K562 (cell line): ENCODE results near the gene DDX23. TPM values are rescaled to one million over a fixed set of nuclear protein-coding genes. Genes with fewer than 3 reads are reported as not detected.

Experiments
- ATAC-seq: fragments of 200-7000 bp; cut with Tn5 transposase; 3 replicates; pipeline ENCODE4 v1.9.1; 2020; ENCODE audit warnings: moderate library complexity
- BruUV-seq: library from RNA; stranded (reverse); fragments of 400-500 nt; replicated peaks from 2 replicates; lab custom pipeline; 2021; lab: Mats Ljungman, UMichigan
- CTCF ChIA-PET: fragments of 300-600 bp; formaldehyde crosslinking; extraction: SDS; loops from one replicate; lab custom pipeline; 2021; ENCODE audit warnings: low intra/inter-chr PET ratio; lab: Yijun Ruan, JAX
- POLR2A ChIA-PET: fragments of 300-600, 350-650 bp; sonication (Branson Sonifier 250); formaldehyde crosslinking; extraction: SDS; loops from one replicate; lab custom pipeline; 2021; ENCODE audit warnings: antibody characterized with exemption, inconsistent platforms; lab: Yijun Ruan, JAX
- DNase-seq, 4 experiments: peaks; one replicate each; pipeline versions ENCODE4 v3.0.0 to v3.0.0-alpha.2; 2011 to 2018; ENCODE audit warnings: low spot score in 3 of 4, mixed read lengths in 3 of 4; ENCODE audit errors: extremely low read depth in 1 of 4
- FAIRE-seq: peaks from 2 replicates; lab custom pipeline; 2011; peaks lifted over from hg19 to GRCh38; lab: Jason Lieb, UNC
- H2AFZ ChIP-seq: 2 replicates; pipeline ENCODE4 v1.6.0; 2011; ENCODE audit warnings: low read depth, low read length, control low read depth, inconsistent platforms
- H3K27ac ChIP-seq: fragments of 200-600 bp; 3 replicates; pipeline ENCODE4 v1.8.0; 2011; ENCODE audit warnings: low read depth, mild to moderate bottlenecking, control low read depth, inconsistent platforms, low read length, moderate library complexity, mixed read lengths; ENCODE audit errors: extremely low read depth
- H3K27me3 ChIP-seq, 2 experiments: fragments of 300-600 bp in 1 of 2; 2 replicates in 1 of 2; 3 replicates in 1 of 2; pipeline versions ENCODE4 v1.6.0 to v1.8.0; 2011; ENCODE audit warnings: inconsistent platforms in 2 of 2, low read length in 2 of 2, mild to moderate bottlenecking in 1 of 2, mixed read lengths in 1 of 2, moderate library complexity in 1 of 2; ENCODE audit not compliant: control insufficient read depth in 2 of 2, insufficient read depth in 2 of 2
- H3K36me3 ChIP-seq: fragments of 300-600 bp; 3 replicates; pipeline ENCODE4 v1.8.0; 2011; ENCODE audit warnings: mild to moderate bottlenecking, low read length, inconsistent platforms; ENCODE audit not compliant: control insufficient read depth, insufficient read depth
- H3K4me1 ChIP-seq, 2 experiments: fragments of 200-600 bp in 1 of 2; replicated peaks in 1 of 2; 2 replicates in 1 of 2; 3 replicates in 1 of 2; pipeline versions ENCODE4 v1.5.1 to v1.8.0; 2011; ENCODE audit warnings: inconsistent platforms in 2 of 2, low read length in 2 of 2, mild to moderate bottlenecking in 1 of 2, mixed read lengths in 1 of 2, moderate library complexity in 1 of 2; ENCODE audit not compliant: control insufficient read depth in 2 of 2, insufficient read depth in 2 of 2
- H3K4me2 ChIP-seq: 2 replicates; pipeline ENCODE4 v1.6.1; 2011; ENCODE audit warnings: low read length, control low read depth, inconsistent platforms, mixed read lengths; ENCODE audit not compliant: insufficient read depth
- H3K4me3 ChIP-seq: fragments of 200-600 bp; sonication (generic), shearing (Covaris generic); 2 replicates; pipeline ENCODE4 v1.5.1; 2016; ENCODE audit warnings: control low read depth, inconsistent platforms
- H3K79me2 ChIP-seq: fragments of 200-600 bp; 3 replicates; pipeline ENCODE4 v1.8.0; 2011; ENCODE audit warnings: low read length, inconsistent platforms; ENCODE audit not compliant: control insufficient read depth, insufficient read depth
- H3K9ac ChIP-seq, 2 experiments: 2 replicates each; pipeline versions ENCODE4 v1.6.0 to v1.6.1; 2011; ENCODE audit warnings: low read depth in 2 of 2, low read length in 2 of 2, control low read depth in 1 of 2, inconsistent platforms in 1 of 2, mild to moderate bottlenecking in 1 of 2, mixed read lengths in 1 of 2; ENCODE audit not compliant: insufficient read depth in 1 of 2
- H3K9me1 ChIP-seq: one replicate; pipeline ENCODE4 v1.6.0; 2011; ENCODE audit warnings: inconsistent platforms, mild to moderate bottlenecking, low read length, moderate library complexity; ENCODE audit not compliant: control insufficient read depth, insufficient read depth
- H3K9me3 ChIP-seq: replicated peaks from 2 replicates; pipeline ENCODE4 v1.5.1; 2011; ENCODE audit warnings: low read depth, low read length, inconsistent platforms; ENCODE audit not compliant: control insufficient read depth, insufficient read depth
- H4K20me1 ChIP-seq: replicated peaks from 2 replicates; pipeline ENCODE4 v1.6.1; 2011; ENCODE audit warnings: low read length, inconsistent platforms, mixed read lengths; ENCODE audit not compliant: control insufficient read depth, insufficient read depth
- CBFA2T2 ChIP-seq: fragments of 450-650 bp; conservative IDR thresholded peaks from 2 replicates; pipeline ENCODE4 v1.6.1; 2017; ENCODE audit warnings: mild to moderate bottlenecking
- RAD51 ChIP-seq: fragments of 450-650 bp; IDR thresholded peaks from 2 replicates; pipeline ENCODE4 v1.7.1; 2016; ENCODE audit warnings: low read depth, mild to moderate bottlenecking, borderline replicate concordance
- WGBS: fragments of 100-300 bp; shearing (Covaris generic); methylation state at CpG from one replicate; pipeline ENCODE4 v1.1.6; 2016; ENCODE audit warnings: low coverage, mixed read lengths; ENCODE audit not compliant: insufficient coverage; ENCODE audit errors: missing lambda C conversion rate; 5-methylcytosine and 5-hydroxymethylcytosine counted together
- in situ Hi-C: fragments of 300-500 bp; cut with MboI; formaldehyde crosslinking; loops from 4 replicates; pipeline ENCODE4 v1.15.0; 2018; ENCODE audit warnings: inconsistent platforms, mixed read lengths
- intact Hi-C: fragments of 100-400 bp; cut with micrococcal nuclease; formaldehyde crosslinking; loops from 2 replicates; pipeline ENCODE4 v1.14.2; 2022
- polyA plus RNA-seq, 8 experiments: library from polyadenylated mRNA; depleted of rRNA in 4 of 8; stranded (reverse) in 5 of 8; unstranded in 3 of 8; fragments of >200 nt; fragmentation: Nextera tagmentation in 2 of 8; fragmentation: Illumina TruSeq in 1 of 8; extraction: Ambion mirVana in 2 of 8; extraction: Trizol in 1 of 8; gene quantifications; 2 replicates each; pipeline versions ENCODE4 v1.2.1 to v1.2.3, GENCODE V29; 2011 to 2014; ENCODE audit warnings: inconsistent platforms in 1 of 8, missing spikeins in 1 of 8
- total RNA-seq, 7 experiments: library from RNA; depleted of rRNA in 6 of 7; stranded (reverse); fragments of >200 nt in 6 of 7; fragmentation: Illumina TruSeq in 2 of 7; extraction: Trizol in 2 of 7; gene quantifications; 2 replicates each; pipeline versions ENCODE4 v1.2.1 to v1.2.3, GENCODE V29; 2011 to 2021; ENCODE audit warnings: low replicate concordance in 1 of 7
- TF ChIP-seq, protein P1 (sequence below): sonication (generic); formaldehyde crosslinking; IDR thresholded peaks from 2 replicates; pipeline ENCODE4 v1.5.0; 2020; ENCODE audit warnings: missing genetic modification reagents
- TF ChIP-seq, protein P2 (sequence below): fragments of 450-650 bp; formaldehyde crosslinking; IDR thresholded peaks from 2 replicates; pipeline ENCODE4 v1.4.0; 2020; ENCODE audit warnings: mild to moderate bottlenecking, mixed read lengths
- TF ChIP-seq, protein P3 (sequence below), 2 experiments: fragments of 200-800 bp in 1 of 2; sonication (Bioruptor generic) in 1 of 2; sonication (generic) in 1 of 2; formaldehyde crosslinking in 1 of 2; IDR thresholded peaks in 1 of 2; conservative IDR thresholded peaks in 1 of 2; 2 replicates each; pipeline versions ENCODE4 v1.5.0 to v1.6.1; 2016 to 2020; ENCODE audit warnings: missing compliant biosample characterization in 1 of 2, missing genetic modification characterization in 1 of 2, missing genetic modification reagents in 1 of 2

The DDX23 gene
- total and polyA plus RNA-seq, 9 of the 15 experiments (the other 6 are each of a cell fraction or from before 2014, with no cell fraction given) = 32.4 to 138 (median 104) TPM

GRCh38 chr12:48899651-48900050 is 47.7 kb upstream of the DDX23 start:
- in situ Hi-C loops (no loop called here), intact Hi-C loops (no loop called here)
- Histone ChIP-seq H2AFZ (no peak overlapping the region), H3K27me3 (peaks cover 2 to 24% of the 10 kb centered on the region in 2 experiments; a peak in 3 of 5 replicates), H4K20me1 (no peaks in the 10 kb centered on the region), H3K9ac (no peak overlapping the region), H3K27ac (no peak overlapping the region), H3K79me2 (no peaks in the 10 kb centered on the region), H3K4me1 (no peaks in the 10 kb centered on the region; a peak in 1 of 5 replicates), H3K9me1 (no peaks in the 10 kb centered on the region), H3K4me2 (no peak overlapping the region), H3K36me3 (no peaks in the 10 kb centered on the region), H3K9me3 (no peaks in the 10 kb centered on the region), H3K4me3 (no peak overlapping the region)
- WGBS = 0% methylated on average over 2 of the region's 2 CpGs
- no peak for FAIRE-seq
- TF ChIP-seq, protein P1, sequence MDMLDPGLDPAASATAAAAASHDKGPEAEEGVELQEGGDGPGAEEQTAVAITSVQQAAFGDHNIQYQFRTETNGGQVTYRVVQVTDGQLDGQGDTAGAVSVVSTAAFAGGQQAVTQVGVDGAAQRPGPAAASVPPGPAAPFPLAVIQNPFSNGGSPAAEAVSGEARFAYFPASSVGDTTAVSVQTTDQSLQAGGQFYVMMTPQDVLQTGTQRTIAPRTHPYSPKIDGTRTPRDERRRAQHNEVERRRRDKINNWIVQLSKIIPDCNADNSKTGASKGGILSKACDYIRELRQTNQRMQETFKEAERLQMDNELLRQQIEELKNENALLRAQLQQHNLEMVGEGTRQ (CRISPR knock-in tag) = peak; percentile 42; the same call in 1 of the 2 replicates
- TF ChIP-seq RAD51 (peak; percentile 66), CBFA2T2 (peak; percentile 24; the same call in 1 of the 2 replicates)
- TF ChIP-seq, protein P2, sequence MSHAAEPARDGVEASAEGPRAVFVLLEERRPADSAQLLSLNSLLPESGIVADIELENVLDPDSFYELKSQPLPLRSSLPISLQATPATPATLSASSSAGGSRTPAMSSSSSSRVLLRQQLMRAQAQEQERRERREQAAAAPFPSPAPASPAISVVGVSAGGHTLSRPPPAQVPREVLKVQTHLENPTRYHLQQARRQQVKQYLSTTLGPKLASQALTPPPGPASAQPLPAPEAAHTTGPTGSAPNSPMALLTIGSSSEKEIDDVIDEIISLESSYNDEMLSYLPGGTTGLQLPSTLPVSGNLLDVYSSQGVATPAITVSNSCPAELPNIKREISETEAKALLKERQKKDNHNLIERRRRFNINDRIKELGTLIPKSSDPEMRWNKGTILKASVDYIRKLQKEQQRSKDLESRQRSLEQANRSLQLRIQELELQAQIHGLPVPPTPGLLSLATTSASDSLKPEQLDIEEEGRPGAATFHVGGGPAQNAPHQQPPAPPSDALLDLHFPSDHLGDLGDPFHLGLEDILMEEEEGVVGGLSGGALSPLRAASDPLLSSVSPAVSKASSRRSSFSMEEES (CRISPR knock-in tag) = peak; percentile 71
- TF ChIP-seq, protein P3, sequence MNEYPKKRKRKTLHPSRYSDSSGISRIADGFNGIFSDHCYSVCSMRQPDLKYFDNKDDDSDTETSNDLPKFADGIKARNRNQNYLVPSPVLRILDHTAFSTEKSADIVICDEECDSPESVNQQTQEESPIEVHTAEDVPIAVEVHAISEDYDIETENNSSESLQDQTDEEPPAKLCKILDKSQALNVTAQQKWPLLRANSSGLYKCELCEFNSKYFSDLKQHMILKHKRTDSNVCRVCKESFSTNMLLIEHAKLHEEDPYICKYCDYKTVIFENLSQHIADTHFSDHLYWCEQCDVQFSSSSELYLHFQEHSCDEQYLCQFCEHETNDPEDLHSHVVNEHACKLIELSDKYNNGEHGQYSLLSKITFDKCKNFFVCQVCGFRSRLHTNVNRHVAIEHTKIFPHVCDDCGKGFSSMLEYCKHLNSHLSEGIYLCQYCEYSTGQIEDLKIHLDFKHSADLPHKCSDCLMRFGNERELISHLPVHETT (CRISPR knock-in tag; conservative IDR thresholded peaks at IDR 0.05 in 1 of 2, IDR thresholded peaks at IDR 0.05 in 1 of 2) = no peak
- ChIA-PET POLR2A (interaction anchor here (0.6 to 1.2 kb wide), 2 partner anchors 14 to 44 kb away, joined by 3 to 4 read pairs; no protein-coding TSS in a partner anchor), CTCF (interaction anchor here (0.6 kb wide), 1 partner anchor 9 kb away, joined by 4 read pairs; no protein-coding TSS in a partner anchor)
- no peak for DNase-seq
- no peak for ATAC-seq
- BruUV-seq = no TSS peak
